Activated CD8-positive, alpha-beta memory T cell treated with anti-CD3 and anti-CD28 coated beads for 48 hours (primary cell): ENCODE results near the gene DPP10.

Experiments used
- DNase-seq, 3 experiments: peaks; one replicate each; pipeline ENCODE4 v3.0.0-alpha.2; 2020; ENCODE audit warnings: low read depth in 2 of 3, low spot score in 2 of 3

DPP10 gene

DNA sequence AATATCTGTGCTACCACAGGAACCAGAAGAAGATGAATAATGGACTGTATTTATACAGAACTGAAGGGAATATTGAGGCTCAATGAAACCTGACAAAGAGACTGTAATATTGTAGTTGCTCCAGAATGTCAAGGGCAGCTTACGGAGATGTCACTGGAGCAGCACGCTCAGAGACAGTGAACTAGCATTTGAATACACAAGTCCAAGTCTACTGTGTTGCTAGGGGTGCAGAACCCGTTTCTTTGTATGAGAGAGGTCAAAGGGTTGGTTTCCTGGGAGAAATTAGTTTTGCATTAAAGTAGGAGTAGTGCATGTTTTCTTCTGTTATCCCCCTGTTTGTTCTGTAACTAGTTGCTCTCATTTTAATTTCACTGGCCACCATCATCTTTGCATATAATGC, 1399.9 kb downstream of the DPP10 start:
- no peak for DNase-seq

DNA sequence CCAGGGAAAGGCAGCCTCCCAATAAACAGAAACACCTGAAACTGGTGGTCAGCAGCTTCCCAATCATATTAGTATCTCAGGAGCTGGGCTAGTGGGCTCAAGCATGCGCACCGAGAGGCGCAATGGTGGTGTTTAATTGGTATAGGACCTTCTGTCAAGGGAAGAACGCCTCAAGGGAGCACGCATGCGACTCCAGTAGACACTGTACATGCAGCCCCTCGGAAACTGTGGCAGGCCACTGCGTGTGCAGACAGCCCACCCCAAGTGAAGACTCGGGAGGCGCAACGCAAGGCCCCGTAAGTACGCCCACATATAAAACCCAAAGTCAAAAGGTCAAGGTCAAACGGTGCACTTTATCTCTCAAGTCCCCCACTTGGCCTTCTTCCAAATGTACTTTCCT, 1405.8 kb downstream of the DPP10 start:
- DNase-seq = no peak

DNA sequence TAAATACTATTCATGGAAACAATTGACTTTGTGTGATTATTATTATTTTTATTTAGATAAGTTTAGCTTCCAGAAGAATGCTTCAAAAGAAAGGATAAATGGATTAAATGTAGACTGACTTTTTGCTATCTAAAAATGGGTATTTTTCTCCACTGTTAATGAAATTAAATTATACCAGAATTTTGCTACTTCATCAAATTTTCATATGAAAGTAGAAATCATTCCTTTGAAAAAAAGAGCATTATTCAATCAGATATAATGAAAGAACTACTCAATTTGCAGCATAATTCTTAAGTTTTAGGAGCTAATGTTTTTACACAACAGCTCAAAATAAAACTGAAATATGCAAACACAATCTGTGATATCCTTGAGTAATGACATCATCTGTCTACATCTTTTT, 1424.6 kb downstream of the DPP10 start:
- no peak for DNase-seq

GRCh38 chr2:115874427-115874826, 1432.0 kb downstream of the DPP10 start:
- DNase-seq = no peak

DNA sequence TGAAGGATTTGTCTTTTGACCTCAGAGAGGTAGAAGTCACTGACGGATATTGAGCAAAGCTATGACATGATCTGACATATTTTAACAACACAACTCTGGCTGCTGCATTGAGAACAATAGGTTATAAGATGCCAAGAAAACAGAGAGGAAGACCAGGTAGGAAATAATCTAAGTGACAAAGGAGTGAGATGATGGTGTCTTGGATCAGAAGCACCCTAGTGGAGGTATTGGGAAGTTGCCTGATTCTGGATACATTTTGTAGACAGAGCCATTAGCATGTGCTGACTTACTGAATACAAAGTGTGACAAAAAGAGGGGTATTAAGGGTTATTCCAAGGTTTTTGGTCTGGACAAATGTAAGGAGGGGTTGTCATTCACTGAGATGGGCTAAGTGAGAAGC, 1438.1 kb downstream of the DPP10 start:
- DNase-seq = no peak

DNA sequence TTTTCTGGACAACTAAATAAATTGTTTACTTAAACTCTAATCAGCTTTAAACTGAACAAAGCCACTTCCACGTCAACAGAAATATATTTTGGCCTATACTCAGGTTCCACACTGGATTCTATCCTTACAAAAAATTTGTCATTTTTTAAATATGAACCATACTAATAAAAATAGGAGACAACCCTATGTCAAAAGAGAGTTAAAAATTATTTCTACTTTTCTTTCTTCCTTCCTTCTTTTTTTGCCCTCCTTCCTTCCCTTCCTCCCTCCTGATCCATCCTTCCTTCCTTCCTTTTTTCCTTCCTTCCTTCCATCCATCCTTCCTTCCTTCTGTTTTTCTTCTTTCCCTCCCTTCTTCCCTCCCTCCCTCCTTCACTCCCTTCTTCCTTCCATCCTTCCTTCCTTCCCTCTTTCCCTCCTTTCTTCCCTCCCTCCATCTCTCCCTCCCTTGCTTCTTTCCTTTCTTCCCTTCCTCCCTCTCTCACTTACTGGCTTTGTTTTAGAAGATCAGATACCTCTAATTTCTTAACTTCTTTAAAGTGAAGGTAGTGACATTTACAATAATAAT, 1444.9 kb downstream of the DPP10 start:
- DNase-seq = no peak
